NCI-H82 treated with DMSO at 0.1 percent for 48 hours (cell line): ENCODE results near the gene LAMTOR2.

Experiments used
- DNase-seq: peaks from one replicate; lab custom pipeline; 2025; ENCODE audit not compliant: unreplicated experiment; lab: John Stamatoyannopoulos, UW

Gene LAMTOR2

DNA sequence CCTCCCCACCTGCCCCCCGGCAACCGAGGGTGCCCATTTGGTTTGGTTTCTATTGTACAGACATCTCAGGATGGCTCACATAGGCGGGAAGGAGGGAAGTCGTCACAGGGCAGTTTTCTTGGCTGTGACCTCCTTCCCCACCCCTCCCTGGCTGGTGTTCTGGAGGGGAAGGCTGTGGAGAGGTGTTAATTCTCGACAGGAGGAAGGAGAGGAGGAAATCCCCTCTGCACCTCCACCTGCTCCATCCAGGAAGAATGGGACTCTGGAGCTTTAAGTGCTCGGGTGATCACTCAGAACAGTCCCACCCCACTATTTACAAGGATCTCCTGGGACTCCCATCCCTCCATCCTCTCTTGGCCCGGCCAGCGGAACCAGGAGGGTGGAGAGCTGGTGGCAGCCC, 20.1 kb downstream of the LAMTOR2 start:
- DNase-seq = no peak

DNA sequence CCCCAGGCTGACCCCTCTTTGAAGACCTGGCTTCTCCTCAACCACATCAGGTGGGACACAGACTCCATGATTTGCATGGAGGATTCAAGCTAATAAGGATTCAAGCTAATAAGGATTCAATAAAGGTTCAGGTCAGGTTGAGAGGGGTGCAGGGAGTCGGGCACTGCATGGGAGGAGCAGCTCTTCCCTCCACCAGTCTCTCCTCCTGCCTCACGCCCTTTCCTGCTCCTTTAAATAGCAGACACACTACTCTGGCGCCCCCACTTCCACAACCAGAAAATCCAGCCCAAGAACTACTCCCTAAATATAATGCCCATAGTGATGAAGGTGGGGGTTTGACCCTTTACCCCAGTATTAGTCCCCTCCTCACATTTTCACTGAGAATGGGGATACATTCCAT, 20.6 kb downstream of the LAMTOR2 start:
- DNase-seq = no peak

DNA sequence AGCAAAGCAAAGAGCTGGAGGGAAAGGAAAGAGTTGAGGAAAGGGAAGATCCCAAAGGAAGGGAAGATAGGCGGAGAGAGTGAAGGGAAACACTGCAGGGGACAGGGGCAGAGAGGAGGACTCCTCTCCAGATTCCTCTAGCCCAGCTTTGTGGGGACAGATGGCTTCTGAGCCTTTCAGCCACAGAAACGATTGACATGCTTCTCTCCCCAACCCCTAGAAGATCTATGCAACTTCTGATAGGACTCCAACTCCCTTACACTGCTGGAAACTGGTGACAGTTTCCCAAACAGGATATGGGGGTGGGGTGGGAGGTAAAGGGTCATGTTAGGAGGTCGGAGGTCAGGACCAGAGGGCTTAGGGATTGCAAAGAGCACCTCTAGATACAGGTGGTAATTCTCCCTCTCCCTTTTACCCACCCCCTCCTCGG, 21.2 kb downstream of the LAMTOR2 start:
- no peak for DNase-seq

DNA sequence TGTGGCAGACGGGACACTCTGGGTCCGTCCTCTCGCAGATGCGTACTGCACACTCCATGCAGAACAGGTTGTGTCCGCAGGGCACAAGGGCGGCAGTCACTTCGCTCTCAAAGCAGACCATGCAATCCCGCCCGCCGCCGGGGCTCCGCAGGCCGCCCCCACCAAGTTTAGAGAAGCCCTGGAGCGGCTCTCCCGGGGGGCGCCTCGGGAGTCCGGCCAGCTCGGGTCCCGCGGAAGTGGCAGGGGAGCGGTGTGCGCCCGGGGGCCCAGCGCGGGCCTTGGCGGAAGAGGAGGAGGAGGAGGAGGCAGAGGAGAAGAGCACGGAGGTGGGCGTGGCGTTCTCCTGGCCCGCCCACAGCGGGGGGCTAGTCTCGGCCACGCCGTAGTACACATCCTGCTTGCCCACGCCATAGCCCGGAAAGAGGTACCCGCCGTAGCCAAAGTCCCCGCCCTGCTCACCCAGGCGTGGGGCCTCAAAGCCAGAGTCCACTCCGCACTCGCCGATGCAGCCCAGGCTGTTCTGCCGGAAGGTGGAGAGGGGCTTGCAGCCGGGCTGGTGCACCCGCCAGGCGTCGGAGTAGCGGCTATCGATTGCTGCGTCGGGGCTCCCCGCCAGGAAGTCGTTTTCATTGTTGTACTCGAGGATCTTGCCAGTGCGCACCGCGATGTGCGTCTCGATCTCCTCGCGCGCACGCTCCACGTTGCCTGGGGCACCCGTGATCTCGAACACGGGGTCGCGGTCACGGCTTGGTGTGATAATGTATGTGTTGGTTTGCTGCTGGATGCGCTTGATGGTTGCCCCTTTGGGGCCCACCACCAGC, 22.2 kb downstream of the LAMTOR2 start:
- DNase-seq = no peak

DNA sequence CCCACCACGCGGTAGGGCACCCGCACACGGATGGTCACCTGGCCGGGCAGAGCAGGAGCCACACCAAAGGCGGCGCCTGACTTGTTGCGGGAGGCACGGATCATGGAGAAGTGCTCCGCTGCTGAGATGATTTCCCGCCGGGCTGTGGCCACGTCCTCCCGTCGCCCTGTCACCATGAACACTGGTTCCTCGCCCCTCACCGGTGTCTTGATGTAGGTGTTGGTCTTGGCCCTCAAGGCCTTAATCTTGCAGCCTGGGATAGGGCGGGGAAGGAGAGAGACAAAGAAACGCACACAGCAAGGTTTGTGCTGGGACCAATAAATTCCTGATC, 22.8 kb downstream of the LAMTOR2 start:
- no peak for DNase-seq

DNA sequence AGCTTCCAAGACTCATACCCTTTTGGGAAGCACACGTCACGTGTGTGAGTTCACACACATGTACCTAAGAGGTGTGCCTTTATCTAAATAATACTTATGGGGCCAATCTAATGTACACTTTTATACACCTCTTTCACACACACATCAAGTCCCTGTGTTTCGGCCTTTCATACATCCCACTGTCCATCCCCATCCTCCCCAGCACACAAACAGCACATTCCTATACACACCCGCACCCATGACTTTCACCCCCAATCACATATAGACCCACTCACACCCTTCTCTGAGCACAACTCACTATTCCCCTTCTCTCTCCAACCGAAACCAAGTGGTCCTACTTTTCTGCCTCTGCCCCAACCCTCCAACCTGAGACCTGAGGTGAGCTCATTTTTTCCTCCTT, 24.1 kb downstream of the LAMTOR2 start:
- no peak for DNase-seq

DNA sequence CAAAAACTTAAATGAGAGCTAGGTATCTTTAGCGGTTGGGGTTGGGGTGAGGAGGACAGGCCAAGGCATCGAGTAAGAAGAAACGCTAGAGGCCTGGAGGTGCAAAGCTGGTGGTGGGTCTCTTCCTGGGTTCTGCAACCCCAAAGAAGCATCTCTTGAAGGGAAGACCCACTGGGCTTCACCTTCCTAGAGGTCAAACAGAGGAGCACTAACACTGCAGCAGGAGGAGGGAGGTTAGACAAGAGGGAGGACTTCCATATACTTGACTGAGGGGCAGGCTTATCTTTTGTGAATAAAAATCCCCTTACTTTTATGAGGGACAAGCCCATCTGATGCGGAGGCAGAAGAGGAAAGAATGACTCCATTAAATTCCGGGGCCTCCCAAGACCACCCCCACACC, 25.2 kb downstream of the LAMTOR2 start:
- DNase-seq = no peak

DNA sequence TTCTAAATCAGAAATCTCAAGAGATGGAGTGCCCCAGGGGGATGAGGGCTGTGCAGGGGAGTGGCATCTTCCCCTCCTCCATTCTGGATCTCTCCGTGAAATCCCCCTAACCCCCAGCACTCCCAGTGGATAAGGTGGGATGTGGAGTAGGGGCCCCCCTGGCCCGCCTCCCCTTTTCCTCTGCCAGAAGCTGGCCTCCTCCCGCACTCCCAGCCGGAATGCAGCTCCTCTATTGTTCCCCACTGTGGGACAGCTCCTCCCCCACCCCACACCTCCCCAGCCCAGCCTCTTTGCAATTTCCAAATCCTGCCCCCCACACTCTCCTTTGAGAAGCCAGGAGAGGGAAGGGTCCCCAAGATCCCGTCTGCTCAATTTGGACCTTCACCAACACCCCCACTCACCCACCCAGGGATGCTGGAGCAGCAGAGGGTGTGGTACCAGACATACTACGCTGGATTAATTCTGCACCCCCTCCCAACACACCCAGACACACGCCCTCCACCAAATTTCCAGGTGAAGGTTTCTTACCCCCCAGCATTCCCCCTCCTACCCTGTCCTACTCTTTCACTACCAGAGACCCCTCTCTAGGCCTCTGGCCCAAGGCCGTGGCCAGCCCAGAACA, 25.8 kb downstream of the LAMTOR2 start:
- no peak for DNase-seq

DNA sequence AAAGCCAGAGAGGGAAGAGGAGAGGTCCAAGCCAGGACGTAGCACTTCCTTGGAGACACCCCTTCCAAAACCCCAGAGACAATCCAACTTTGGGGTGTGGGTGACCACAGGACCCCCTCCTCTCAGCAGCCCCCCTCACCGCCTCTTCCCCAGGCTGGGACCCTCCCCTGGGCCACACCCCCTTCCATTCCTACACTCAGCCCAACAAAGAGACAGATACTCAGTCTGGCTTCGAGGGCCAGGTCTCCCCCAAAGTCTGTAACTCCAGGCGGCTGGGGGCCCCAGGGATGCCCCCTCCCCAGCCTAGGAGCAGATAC, 26.2 kb downstream of the LAMTOR2 start:
- DNase-seq = no peak

DNA sequence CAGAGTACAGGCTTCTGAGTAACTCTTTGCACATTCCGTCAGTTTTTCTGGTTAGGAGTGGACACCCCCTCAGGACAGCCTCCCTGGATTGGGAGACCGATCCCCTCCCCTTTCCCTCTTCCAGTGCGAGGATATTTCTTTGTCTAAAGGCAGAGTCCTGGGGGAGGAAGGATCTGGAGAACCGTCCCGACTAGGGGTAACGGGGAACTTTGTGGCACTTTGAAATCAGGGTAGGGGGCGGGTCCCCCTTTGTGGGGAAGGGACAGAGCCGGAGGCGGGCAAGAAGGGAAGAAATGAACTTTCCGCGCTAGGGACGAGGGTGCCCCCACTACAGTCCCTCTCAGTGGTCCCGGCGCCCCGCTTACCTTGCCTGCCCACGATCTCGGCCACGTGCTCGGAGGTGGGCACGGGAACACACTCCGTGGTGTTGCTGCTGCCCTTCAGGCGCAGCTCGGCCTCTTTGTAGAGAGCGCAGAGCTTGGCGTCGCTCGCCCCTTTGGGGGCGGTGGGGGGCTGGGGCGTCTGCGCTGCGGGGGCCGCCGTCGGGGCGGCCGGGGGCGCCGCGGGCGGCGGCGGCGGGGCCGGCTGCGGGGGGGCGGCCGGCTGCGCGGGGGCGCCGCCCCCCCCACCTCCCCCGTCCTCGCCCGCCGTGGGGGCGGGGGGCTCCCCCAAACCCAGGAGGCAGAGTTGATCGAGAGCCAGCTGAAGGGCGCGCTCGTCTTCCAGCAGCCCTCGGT, 26.8 kb downstream of the LAMTOR2 start:
- no peak for DNase-seq

DNA sequence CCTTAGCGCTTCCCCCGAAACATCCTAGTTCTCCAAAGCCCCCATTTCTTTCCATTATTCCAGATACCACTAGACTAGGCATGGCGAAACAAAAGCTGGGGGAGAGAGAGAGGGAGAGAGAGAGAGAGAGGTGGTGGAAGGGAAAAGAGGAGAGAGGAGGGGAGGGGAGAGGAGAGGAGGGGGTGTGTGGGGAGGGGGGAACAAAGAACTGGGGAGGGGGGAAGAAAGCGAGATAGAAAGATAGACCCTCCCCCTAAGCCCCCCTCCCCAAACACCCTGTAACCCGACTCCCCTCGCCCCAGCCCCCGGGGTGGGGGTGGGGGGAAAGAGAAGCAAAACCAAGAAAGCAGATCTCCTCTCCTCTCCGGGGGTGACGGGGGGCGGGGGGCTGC, 27.3 kb downstream of the LAMTOR2 start:
- no peak for DNase-seq

DNA sequence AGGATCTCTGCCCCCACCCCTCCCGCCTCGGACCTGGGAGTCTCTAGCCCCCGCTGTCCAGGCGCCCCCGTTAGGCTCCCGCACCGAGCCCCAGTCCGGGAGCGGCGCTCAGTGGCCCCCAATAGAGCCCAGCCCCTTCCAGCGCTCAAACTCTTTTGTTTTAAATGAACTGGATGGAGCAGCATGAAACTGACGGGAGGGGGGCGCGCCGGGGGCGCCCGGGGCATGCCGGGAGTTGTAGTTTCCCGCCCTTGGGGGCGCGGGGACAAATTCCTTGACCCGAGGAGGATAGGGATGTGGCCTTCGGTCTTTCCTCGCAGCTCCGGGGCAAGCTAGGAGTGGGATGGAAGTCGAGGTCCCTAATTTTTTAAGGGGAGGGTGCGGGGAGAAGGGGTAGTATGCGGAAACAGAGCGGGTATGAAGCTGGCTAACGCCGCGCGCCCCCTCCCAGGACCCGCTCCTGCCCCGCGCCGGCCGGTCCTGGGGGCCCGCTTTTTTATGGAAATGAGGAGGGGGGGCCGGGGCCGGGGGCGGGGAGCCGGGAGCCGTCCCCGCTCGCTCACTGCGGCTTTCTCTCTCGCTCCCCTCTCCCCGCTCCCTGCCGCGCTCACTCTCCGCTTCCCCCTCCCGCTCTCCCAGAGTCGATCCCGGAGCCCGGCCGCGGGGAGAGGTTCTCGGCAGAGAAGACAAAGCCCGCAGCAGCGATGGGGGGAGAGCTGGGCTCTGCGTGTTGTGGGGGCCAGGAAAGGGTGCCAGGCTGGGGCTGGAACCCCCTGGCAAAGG, 27.9 kb downstream of the LAMTOR2 start, which contains the start of gene MEX3A:
Gene MEX3A, minus strand, starts transcription at position 157 of the 783 bp plus-strand sequence. CDS start 467 bp downstream, outside the sequence.
- DNase-seq = peak; percentile 78

DNA sequence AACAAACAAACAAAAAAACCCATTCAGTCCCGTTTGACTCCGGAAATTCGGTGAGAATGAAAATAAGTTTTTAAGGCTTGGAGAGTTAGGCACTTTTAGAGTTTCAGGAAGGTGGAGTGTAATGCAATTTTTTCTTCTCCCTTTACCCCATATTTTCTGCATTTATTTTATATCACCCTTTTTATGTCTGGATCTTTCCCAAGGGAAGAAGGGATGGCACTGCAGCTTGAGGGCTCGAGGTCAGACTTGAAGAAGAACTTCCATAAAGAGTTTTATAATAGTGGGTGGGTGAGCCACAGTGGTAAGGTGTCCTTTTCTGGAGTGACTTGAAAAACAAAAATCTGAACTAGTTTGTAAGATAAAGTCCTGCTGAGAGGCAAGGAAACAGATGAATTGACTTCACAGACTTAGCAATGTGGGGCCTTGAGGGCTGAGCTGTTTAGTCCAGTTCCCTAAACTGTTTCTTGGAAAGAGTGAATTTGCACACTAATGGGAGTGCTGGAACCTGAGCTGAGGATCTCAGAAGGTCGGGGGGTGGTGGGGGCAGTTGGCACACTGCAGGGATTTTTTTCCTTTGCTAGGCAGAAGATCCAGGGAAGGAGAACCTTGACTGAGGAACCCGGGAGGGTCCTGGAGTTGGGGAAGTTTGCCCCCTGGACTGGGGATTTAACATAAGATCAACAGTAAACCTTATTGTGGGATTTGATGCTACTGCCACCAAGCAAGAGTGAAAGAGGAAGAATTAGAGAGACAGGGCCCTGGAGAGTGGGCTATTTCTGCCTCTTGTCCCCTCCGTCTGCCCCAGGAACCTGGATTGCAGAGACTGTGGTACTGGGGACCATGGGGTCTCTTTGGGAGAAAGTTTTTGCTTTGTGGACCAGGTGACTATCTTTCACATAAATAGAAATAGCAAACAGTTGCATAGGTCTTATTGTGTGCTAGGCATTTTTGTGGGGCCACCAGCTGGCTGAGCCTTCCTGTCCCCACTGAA, 29.5 kb downstream of the LAMTOR2 start:
- no peak for DNase-seq

DNA sequence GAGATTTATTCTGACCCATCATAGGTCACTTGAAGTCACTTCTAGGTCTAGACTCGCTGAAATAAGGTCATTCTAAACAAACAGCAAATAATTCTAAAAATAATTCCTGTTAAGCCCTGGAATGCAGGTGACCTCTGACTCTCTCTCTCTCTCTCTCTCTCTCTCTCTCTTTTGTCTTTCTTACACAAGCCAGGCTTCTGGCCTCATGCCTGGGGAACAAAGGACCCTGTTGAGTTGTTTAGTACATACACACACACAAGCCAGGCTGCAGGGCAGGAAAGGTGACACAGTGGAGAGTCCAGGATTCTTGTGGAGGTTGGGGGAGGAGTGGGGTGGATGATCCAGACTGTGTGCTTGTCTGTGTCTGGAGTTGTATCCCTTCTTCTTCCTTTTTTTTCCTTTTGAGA, 31.7 kb downstream of the LAMTOR2 start:
- no peak for DNase-seq

DNA sequence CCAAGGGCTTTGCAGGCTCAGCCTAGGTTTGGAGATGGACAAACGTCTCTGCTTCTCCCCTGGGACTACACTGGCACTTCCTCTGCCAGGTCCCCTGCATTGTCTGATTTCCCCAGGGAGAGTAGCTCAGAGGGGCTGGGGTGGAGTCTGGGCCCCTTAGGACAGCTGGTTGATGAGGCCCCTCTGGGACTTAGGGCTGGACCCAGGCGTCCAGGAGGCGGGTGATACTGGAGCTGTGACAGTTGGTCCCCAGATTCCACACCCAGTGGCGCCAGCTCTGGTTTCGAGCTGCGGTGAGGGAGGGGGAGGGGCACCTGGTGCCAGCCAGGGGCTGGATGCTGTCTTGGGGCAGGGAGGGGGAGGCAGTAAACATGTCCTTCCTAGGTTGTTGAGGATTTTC, 35.1 kb downstream of the LAMTOR2 start:
- DNase-seq = peak; percentile 94

DNA sequence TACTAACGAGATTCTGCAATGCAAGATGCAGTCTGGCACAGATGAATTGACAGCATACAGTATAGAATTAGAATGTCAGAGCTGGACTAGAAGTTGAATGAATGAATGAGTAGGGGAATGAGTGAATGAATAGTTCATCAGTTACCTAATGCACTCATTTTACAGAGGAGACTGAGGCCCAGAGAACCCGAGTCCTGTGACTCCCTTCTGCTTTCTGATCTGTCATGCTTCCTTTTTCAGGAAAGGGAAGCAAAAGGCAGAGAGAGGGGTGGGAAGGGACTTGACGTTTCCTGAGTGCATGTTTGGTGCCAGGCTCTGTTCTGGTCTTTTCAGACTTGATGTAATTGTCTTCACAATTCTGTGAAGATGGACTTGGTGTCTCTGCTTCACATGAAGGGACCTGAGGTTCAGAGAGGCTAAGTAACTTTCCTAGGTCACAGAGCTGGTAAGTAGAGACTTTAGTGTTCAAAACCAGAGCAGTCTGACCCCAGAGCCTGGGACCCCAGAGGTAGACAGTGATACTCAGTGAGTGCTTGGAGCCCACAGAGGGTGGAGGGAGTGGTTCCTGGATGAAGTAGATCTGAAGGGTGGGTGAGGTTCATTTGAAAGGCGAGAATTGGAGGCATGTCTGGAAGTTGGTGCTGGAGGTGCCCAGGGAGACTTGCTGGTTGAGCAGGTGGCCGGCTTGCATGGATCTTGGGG, 35.7 kb downstream of the LAMTOR2 start:
- DNase-seq = no peak

DNA sequence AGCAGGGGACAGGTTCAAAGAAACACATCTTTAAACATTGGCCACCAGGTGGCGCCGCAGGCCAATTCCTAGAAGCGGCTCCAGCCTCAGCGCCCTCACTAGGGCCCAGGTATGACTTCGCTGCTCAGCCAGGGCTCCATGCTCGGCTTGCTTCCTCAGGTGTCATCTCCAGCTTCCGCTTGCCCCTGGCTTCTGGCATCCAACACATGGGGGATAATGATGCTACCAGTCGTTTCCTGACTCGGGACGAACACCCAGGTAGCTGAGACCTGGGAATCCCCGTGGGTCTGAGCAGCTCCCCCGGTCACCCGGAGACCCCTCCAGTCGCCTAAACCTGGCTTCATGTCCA, 36.2 kb downstream of the LAMTOR2 start:
- DNase-seq = peak; percentile 72

DNA sequence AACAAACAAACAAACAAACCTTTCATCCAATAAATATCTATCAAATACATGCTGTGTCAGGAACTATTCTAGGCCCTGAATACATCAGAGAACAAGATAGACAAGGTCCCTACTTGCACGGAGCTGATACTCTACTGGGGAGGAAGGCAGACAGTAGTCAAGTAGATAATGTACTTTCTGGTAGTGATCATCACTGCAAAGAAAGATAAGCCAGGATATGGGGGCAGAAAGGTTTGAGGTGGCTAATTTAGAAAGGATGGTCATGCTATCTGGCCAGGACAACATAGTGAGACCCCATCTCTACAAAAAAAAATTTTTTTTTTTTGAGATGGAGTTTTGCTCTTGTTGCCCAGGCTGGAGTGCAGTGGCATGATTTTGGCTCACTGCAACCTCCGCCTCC, 37.0 kb downstream of the LAMTOR2 start:
- no peak for DNase-seq

DNA sequence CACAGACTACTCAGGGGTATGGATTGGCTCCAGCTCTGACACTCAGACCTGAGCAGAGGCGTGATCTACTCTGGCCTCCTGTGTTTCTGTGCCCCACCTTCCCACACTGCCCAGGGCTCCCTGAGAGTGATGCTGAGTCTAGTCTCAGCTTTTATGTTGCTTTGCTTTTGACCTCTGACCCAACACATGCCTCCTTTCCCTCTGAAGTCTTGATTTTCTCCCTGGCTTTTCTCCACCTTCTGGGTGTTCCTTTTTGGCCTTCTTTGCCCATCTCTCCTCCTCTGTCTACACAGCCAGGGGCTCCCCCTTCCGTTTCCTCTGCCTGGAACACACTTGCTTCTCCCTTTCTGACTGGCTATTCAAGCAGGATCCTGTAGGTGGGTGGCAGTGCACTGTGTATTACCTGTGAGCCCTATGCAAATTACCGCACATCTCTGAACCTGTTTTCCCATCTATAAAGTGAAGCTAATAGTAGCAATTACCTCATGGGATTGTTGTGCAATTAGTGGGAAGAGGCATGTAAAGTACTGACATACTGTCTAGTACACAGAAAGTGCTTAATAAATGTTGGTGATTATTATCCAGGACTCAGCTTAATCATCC, 41.4 kb downstream of the LAMTOR2 start:
- no peak for DNase-seq
